K562 (cell line): Measurements from ENCODE around the gene AP5Z1.

ENCODE experiments used
- ARHGAP35 ChIP-seq: fragments of 450-650 bp; IDR thresholded peaks from 2 replicates; pipeline ENCODE4 v1.6.1; 2018; ENCODE audit not compliant: partially characterized antibody
- CC2D1A ChIP-seq: fragments of 450-650 bp; IDR thresholded peaks from 2 replicates; pipeline ENCODE4 v1.6.1; 2017; ENCODE audit warnings: mild to moderate bottlenecking
- FOXM1 ChIP-seq, 2 experiments: fragments of 450-650 bp in 1 of 2; sonication (generic) in 1 of 2; formaldehyde crosslinking in 1 of 2; IDR thresholded peaks; 2 replicates each; pipeline versions ENCODE4 v1.6.1 to v1.9.0; 2017 to 2022; ENCODE audit warnings: low read depth in 2 of 2, mild to moderate bottlenecking in 2 of 2, missing genetic modification reagents in 1 of 2, moderate library complexity in 1 of 2
- HMG20A ChIP-seq: fragments of 450-650 bp; formaldehyde crosslinking; conservative IDR thresholded peaks from 2 replicates; pipeline ENCODE4 v1.4.0; 2020; ENCODE audit warnings: mild to moderate bottlenecking, mixed read lengths
- POLR2A ChIP-seq: fragments of 450-650 bp; conservative IDR thresholded peaks from 2 replicates; pipeline ENCODE4 v1.6.1; 2016
- POLR2AphosphoS2 ChIP-seq: IDR thresholded peaks from 2 replicates; pipeline ENCODE4 v1.6.1; 2012; ENCODE audit warnings: low read length, improper control_type of control experiment
- RAD21 ChIP-seq, 2 experiments: fragments of 250-450 bp in 1 of 2; fragments of 450-650 bp in 1 of 2; sonication (Bioruptor Pico) in 1 of 2; formaldehyde crosslinking in 1 of 2; IDR thresholded peaks in 1 of 2; conservative IDR thresholded peaks in 1 of 2; 2 replicates each; pipeline versions ENCODE4 v1.4.0 to v1.8.0; 2020 to 2022; ENCODE audit warnings: mild to moderate bottlenecking in 2 of 2, moderate library complexity in 1 of 2
- ZC3H11A ChIP-seq: IDR thresholded peaks from 2 replicates; pipeline ENCODE4 v1.6.1; 2012; ENCODE audit warnings: low read depth, low read length, improper control_type of control experiment
- TF ChIP-seq, protein P1 (sequence below): sonication (generic); formaldehyde crosslinking; IDR thresholded peaks from 2 replicates; pipeline ENCODE4 v1.9.0; 2022; ENCODE audit warnings: mild to moderate bottlenecking, missing genetic modification reagents
- TF ChIP-seq, protein P2 (sequence below), 3 experiments: fragments of 200-800 bp in 1 of 3; fragments of 250-450 bp in 1 of 3; fragments of 450-650 bp in 1 of 3; sonication (Bioruptor Pico) in 1 of 3; sonication (Bioruptor generic) in 1 of 3; formaldehyde crosslinking in 1 of 3; IDR thresholded peaks; 2 replicates each; pipeline versions ENCODE4 v1.6.1 to v1.8.0; 2016 to 2022; ENCODE audit warnings: mild to moderate bottlenecking in 2 of 3, missing genetic modification characterization in 2 of 3, missing compliant biosample characterization in 1 of 3, moderate library complexity in 1 of 3

DNA sequence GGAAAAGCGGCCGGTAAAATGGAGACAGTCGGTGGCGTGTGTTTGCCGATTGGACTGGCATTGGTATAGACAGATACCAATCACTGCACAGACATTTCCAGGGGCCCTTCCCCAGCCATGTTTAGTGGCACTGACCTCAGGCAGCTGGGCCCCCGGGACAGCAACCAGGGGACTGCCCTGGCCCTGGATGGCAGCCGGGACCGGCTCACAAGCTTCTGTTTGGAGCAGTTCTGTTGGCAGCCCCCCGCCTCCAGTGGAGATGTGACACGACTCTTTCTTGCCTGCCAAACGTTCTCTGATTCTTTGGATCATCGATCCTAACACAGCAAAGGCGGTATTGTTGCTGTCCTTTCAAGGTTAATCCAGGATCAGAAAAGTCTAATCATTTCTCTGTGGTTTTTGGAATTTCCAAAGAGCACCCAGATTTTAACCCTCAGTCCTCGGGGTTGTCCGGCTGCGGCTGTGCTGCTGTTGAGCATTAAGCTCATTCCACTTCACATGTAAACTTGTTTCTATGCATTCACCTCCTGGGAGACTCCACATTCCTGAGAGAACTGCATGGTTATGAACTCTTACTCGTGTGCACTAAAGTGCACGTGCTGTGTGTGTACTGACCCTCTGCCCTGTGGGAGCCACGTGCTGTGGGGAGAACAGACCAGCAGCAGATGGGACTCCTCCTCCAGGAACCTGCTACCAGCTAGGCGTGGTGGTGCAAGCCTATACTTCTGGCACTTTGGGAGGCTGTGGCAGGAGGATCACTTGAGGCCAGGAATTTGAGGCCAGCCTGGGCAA lies 47.3 kb upstream of the AP5Z1 start:
- TF ChIP-seq CC2D1A (no peak), HMG20A (CRISPR knock-in tag) (no peak), ZC3H11A (no peak), RAD21 (CRISPR knock-in tag; conservative IDR thresholded peaks at IDR 0.05 in 1 of 2, IDR thresholded peaks at IDR 0.05 in 1 of 2) (no peak), POLR2A (no peak), POLR2AphosphoS2 (no peak), ARHGAP35 (no peak), FOXM1 (IDR thresholded peaks at IDR 0.05; ENCODE audit: low read depth) (no peak), FOXM1 (CRISPR knock-in tag; IDR thresholded peaks at IDR 0.05; ENCODE audit: low read depth) (no peak)
- TF ChIP-seq, protein P1, sequence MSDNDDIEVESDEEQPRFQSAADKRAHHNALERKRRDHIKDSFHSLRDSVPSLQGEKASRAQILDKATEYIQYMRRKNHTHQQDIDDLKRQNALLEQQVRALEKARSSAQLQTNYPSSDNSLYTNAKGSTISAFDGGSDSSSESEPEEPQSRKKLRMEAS (CRISPR knock-in tag) = no peak
- TF ChIP-seq, protein P2, sequence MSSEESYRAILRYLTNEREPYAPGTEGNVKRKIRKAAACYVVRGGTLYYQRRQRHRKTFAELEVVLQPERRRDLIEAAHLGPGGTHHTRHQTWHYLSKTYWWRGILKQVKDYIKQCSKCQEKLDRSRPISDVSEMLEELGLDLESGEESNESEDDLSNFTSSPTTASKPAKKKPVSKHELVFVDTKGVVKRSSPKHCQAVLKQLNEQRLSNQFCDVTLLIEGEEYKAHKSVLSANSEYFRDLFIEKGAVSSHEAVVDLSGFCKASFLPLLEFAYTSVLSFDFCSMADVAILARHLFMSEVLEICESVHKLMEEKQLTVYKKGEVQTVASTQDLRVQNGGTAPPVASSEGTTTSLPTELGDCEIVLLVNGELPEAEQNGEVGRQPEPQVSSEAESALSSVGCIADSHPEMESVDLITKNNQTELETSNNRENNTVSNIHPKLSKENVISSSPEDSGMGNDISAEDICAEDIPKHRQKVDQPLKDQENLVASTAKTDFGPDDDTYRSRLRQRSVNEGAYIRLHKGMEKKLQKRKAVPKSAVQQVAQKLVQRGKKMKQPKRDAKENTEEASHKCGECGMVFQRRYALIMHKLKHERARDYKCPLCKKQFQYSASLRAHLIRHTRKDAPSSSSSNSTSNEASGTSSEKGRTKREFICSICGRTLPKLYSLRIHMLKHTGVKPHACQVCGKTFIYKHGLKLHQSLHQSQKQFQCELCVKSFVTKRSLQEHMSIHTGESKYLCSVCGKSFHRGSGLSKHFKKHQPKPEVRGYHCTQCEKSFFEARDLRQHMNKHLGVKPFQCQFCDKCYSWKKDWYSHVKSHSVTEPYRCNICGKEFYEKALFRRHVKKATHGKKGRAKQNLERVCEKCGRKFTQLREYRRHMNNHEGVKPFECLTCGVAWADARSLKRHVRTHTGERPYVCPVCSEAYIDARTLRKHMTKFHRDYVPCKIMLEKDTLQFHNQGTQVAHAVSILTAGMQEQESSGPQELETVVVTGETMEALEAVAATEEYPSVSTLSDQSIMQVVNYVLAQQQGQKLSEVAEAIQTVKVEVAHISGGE (CRISPR knock-in tag; IDR thresholded peaks at IDR 0.05) = no peak
